H1 (cell line): ENCODE measurements around the gene SPC25. TPM values are rescaled to one million over a fixed set of nuclear protein-coding genes. Genes with fewer than 3 reads are reported as not detected.

Experiments used
- CTCF ChIA-PET: fragments of 300-600 bp; sonication (Branson Sonifier 250); formaldehyde crosslinking; loops from one replicate; lab custom pipeline; 2021; ENCODE audit not compliant: partially characterized antibody; lab: Charles Lee
- POLR2A ChIA-PET: fragments of 300-600 bp; sonication (Branson Sonifier 250); formaldehyde crosslinking; loops from one replicate; lab custom pipeline; 2021; ENCODE audit warnings: inconsistent platforms; ENCODE audit not compliant: partially characterized antibody; lab: Charles Lee
- DNase-seq, 2 experiments: peaks; one replicate each; pipeline versions ENCODE4 v3.0.0 to v3.0.0-alpha.2; 2010 to 2022; ENCODE audit warnings: low spot score in 2 of 2, low read depth in 1 of 2, mixed read lengths in 1 of 2
- FAIRE-seq: peaks from 2 replicates; lab custom pipeline; 2011; peaks lifted over from hg19 to GRCh38; lab: Jason Lieb, UNC
- H2AFZ ChIP-seq: 2 replicates; pipeline ENCODE4 v1.8.1; 2012; ENCODE audit warnings: low read length, inconsistent platforms
- H2AK5ac ChIP-seq: 2 replicates; pipeline ENCODE4 v1.6.1; 2013; ENCODE audit warnings: low read depth, low read length
- H2BK120ac ChIP-seq: replicated peaks from 2 replicates; pipeline ENCODE3; 2013; ENCODE audit warnings: low read depth, low read length, inconsistent platforms
- H2BK12ac ChIP-seq: 2 replicates; pipeline ENCODE4 v1.6.1; 2013; ENCODE audit warnings: low read depth, low read length
- H2BK15ac ChIP-seq: 2 replicates; pipeline ENCODE4 v1.6.1; 2013; ENCODE audit warnings: low read length
- H2BK20ac ChIP-seq: 2 replicates; pipeline ENCODE4 v1.6.1; 2013; ENCODE audit warnings: low read length
- H2BK5ac ChIP-seq: 2 replicates; pipeline ENCODE4 v1.6.1; 2013; ENCODE audit warnings: low read depth, low read length
- H3K14ac ChIP-seq: 2 replicates; pipeline ENCODE4 v1.6.1; 2013; ENCODE audit warnings: inconsistent platforms; ENCODE audit not compliant: insufficient read length
- H3K18ac ChIP-seq: 2 replicates; pipeline ENCODE4 v1.6.1; 2013; ENCODE audit warnings: low read length; ENCODE audit errors: extremely low read depth
- H3K23ac ChIP-seq: 2 replicates; pipeline ENCODE4 v1.6.1; 2013; ENCODE audit warnings: inconsistent platforms; ENCODE audit not compliant: insufficient read length
- H3K23me2 ChIP-seq: 2 replicates; pipeline ENCODE4 v1.6.1; 2013; ENCODE audit warnings: low read depth, low read length
- H3K27ac ChIP-seq: 2 replicates; pipeline ENCODE4 v1.6.1; 2011; ENCODE audit warnings: low read depth, low read length, inconsistent platforms
- H3K27me3 ChIP-seq, 4 experiments: replicated peaks in 1 of 4; 1 replicate in 1 of 4; 2 replicates in 3 of 4; pipeline versions ENCODE4 v1.6.1 to v1.8.1; 2011 to 2013; ENCODE audit warnings: low read length in 3 of 4, mild to moderate bottlenecking in 3 of 4, inconsistent platforms in 2 of 4, mixed read lengths in 2 of 4, moderate library complexity in 1 of 4; ENCODE audit not compliant: control insufficient read depth in 3 of 4, insufficient read depth in 3 of 4; ENCODE audit errors: extremely low read depth in 1 of 4
- H3K36me3 ChIP-seq, 4 experiments: 2 replicates each; pipeline versions ENCODE4 v1.6.1 to v1.8.1; 2011 to 2013; ENCODE audit warnings: mild to moderate bottlenecking in 4 of 4, low read length in 3 of 4, moderate library complexity in 2 of 4, control low read depth in 1 of 4, inconsistent platforms in 1 of 4; ENCODE audit not compliant: insufficient read depth in 4 of 4, control insufficient read depth in 2 of 4
- H3K4ac ChIP-seq: replicated peaks from 2 replicates; pipeline ENCODE3; 2013; ENCODE audit warnings: low read length, low read depth, mixed read lengths, inconsistent platforms; ENCODE audit not compliant: insufficient read length
- H3K4me1 ChIP-seq, 4 experiments: replicated peaks in 1 of 4; 1 replicate in 1 of 4; 2 replicates in 3 of 4; pipeline versions ENCODE4 v1.6.1 to v1.8.1; 2011 to 2013; ENCODE audit warnings: low read length in 3 of 4, inconsistent platforms in 2 of 4, mixed read lengths in 1 of 4; ENCODE audit not compliant: insufficient read depth in 4 of 4, control insufficient read depth in 3 of 4
- H3K4me2 ChIP-seq, 2 experiments: 2 replicates each; pipeline versions ENCODE4 v1.6.1 to v1.8.1; 2011 to 2013; ENCODE audit warnings: low read depth in 2 of 2, low read length in 2 of 2, control low read depth in 1 of 2, inconsistent platforms in 1 of 2, mild to moderate bottlenecking in 1 of 2; ENCODE audit not compliant: insufficient read depth in 1 of 2
- H3K4me3 ChIP-seq, 4 experiments: fragments of 200-600, 300-600 bp in 1 of 4; sonication (generic), shearing (Covaris generic), sonication (Bioruptor Twin) in 1 of 4; 2 replicates each; pipeline versions ENCODE4 v1.5.1 to v1.8.1; 2011 to 2016; ENCODE audit warnings: low read length in 4 of 4, low read depth in 3 of 4, control low read depth in 2 of 4, inconsistent platforms in 2 of 4, mild to moderate bottlenecking in 2 of 4, mixed read lengths in 1 of 4, moderate library complexity in 1 of 4; ENCODE audit not compliant: insufficient read depth in 2 of 4; ENCODE audit errors: extremely low read depth in 1 of 4
- H3K56ac ChIP-seq: replicated peaks from 2 replicates; pipeline ENCODE3; 2013; ENCODE audit warnings: low read depth, mild to moderate bottlenecking, mixed read lengths, low read length, inconsistent platforms; ENCODE audit not compliant: insufficient read length
- H3K79me1 ChIP-seq: 2 replicates; pipeline ENCODE4 v1.6.1; 2013; ENCODE audit warnings: low read depth, low read length, control low read depth
- H3K79me2 ChIP-seq, 2 experiments: 2 replicates each; pipeline versions ENCODE4 v1.6.1 to v1.8.1; 2012 to 2013; ENCODE audit warnings: low read length in 2 of 2, mild to moderate bottlenecking in 2 of 2, inconsistent platforms in 1 of 2; ENCODE audit not compliant: insufficient read depth in 2 of 2, control insufficient read depth in 1 of 2
- H3K9ac ChIP-seq, 4 experiments: replicated peaks in 1 of 4; 1 replicate in 1 of 4; 2 replicates in 3 of 4; pipeline versions ENCODE4 v1.6.1 to v1.8.1; 2011 to 2013; ENCODE audit warnings: low read depth in 3 of 4, low read length in 3 of 4, control low read depth in 2 of 4, mild to moderate bottlenecking in 2 of 4, moderate library complexity in 2 of 4, inconsistent platforms in 1 of 4; ENCODE audit errors: extremely low read depth in 1 of 4
- H3K9me3 ChIP-seq, 2 experiments: 2 replicates each; pipeline versions ENCODE4 v1.6.1 to v1.8.1; 2012 to 2013; ENCODE audit warnings: mild to moderate bottlenecking in 2 of 2, moderate library complexity in 2 of 2, control low read depth in 1 of 2, inconsistent platforms in 1 of 2, low read depth in 1 of 2, low read length in 1 of 2, mixed read lengths in 1 of 2; ENCODE audit not compliant: insufficient read depth in 2 of 2
- H4K20me1 ChIP-seq, 2 experiments: replicated peaks in 1 of 2; 2 replicates each; pipeline versions ENCODE3 to v1.8.1; 2011 to 2013; ENCODE audit warnings: inconsistent platforms in 2 of 2, low read length in 2 of 2, mild to moderate bottlenecking in 1 of 2; ENCODE audit not compliant: insufficient read depth in 2 of 2, control insufficient read depth in 1 of 2
- H4K5ac ChIP-seq: 2 replicates; pipeline ENCODE4 v1.6.1; 2013; ENCODE audit warnings: low read length, low read depth, mixed read lengths, inconsistent platforms; ENCODE audit not compliant: insufficient read length
- H4K8ac ChIP-seq: 2 replicates; pipeline ENCODE4 v1.8.0; 2013; ENCODE audit warnings: mild to moderate bottlenecking, moderate library complexity, low read length, inconsistent platforms; ENCODE audit not compliant: insufficient read depth; ENCODE audit errors: extremely low read depth
- H4K91ac ChIP-seq: replicated peaks from 2 replicates; pipeline ENCODE3; 2013; ENCODE audit warnings: low read length, mixed read lengths, inconsistent platforms; ENCODE audit not compliant: insufficient read length
- CTCF ChIP-seq, 3 experiments: IDR thresholded peaks; 1 replicate in 2 of 3; 2 replicates in 1 of 3; pipeline versions ENCODE4 v1.5.1 to v1.6.1; 2011; ENCODE audit warnings: low read length in 3 of 3, mild to moderate bottlenecking in 3 of 3, inconsistent platforms in 2 of 3, low read depth in 1 of 3, moderate library complexity in 1 of 3; ENCODE audit not compliant: insufficient read depth in 1 of 3; ENCODE audit errors: control extremely low read depth in 1 of 3
- RAD21 ChIP-seq, 2 experiments: IDR thresholded peaks in 1 of 2; conservative IDR thresholded peaks in 1 of 2; 2 replicates each; pipeline ENCODE4 v1.6.1; 2011; ENCODE audit warnings: low read depth in 2 of 2, low read length in 2 of 2, improper control_type of control experiment in 1 of 2, inconsistent platforms in 1 of 2, mild to moderate bottlenecking in 1 of 2, moderate library complexity in 1 of 2
- SP2 ChIP-seq: IDR thresholded peaks from 2 replicates; pipeline ENCODE4 v1.6.1; 2012; ENCODE audit warnings: mild to moderate bottlenecking, low read length, inconsistent platforms
- SRF ChIP-seq: IDR thresholded peaks from 2 replicates; pipeline ENCODE4 v1.6.1; 2011; ENCODE audit warnings: mild to moderate bottlenecking, low read depth, low read length, moderate library complexity
- WGBS, 2 experiments: shearing (Covaris generic) in 1 of 2; methylation state at CpG; one replicate each; pipeline versions ENCODE4 v1.1.6 to v1.1.7; 2013 to 2015; ENCODE audit warnings: low lambda C conversion rate in 2 of 2, mixed read lengths in 2 of 2, inconsistent platforms in 1 of 2, low coverage in 1 of 2, missing lambda C conversion rate in 1 of 2; ENCODE audit not compliant: insufficient replicate concordance in 2 of 2, insufficient coverage in 1 of 2, insufficient read length in 1 of 2; ENCODE audit errors: extremely low coverage in 1 of 2, missing lambda C conversion rate in 1 of 2; 5-methylcytosine and 5-hydroxymethylcytosine counted together
- polyA plus RNA-seq, 7 experiments: library from polyadenylated mRNA; depleted of rRNA in 3 of 7; stranded (reverse) in 5 of 7; unstranded in 2 of 7; fragments of >200 nt in 5 of 7; fragments of 200-250 nt in 2 of 7; gene quantifications; 1 replicate in 5 of 7; 2 replicates in 1 of 7; 4 replicates in 1 of 7; pipeline versions ENCODE4 v1.2.1 to v1.2.3, GENCODE V29; 2011 to 2013; ENCODE audit warnings: missing spikeins in 2 of 7, mixed read lengths in 2 of 7
- total RNA-seq: library from RNA; stranded (reverse); fragmentation: NEBNext Ultra II Directional; extraction: Animal tissue kit (Norgen Biotek cat#: 25700); gene quantifications from 2 replicates; pipeline ENCODE4 v1.2.1, GENCODE V29; 2021

SPC25 gene
- total and polyA plus RNA-seq, 2 of the 8 experiments (the other 6 are each of a cell fraction or from before 2014, with no cell fraction given), result 21.0 to 34.7 TPM

- Histone ChIP-seq H3K4me2 (no peak overlapping the region), H3K79me2 (no peaks in the 10 kb centered on the region), H2BK5ac (no peak overlapping the region), H4K91ac (no peak overlapping the region), H3K4ac (no peak overlapping the region), H3K14ac (no peak overlapping the region), H3K4me1 (no peaks in the 10 kb centered on the region), H3K27me3 (no peaks in the 10 kb centered on the region), H2AK5ac (no peak overlapping the region), H3K27ac (no peak overlapping the region), H2BK120ac (no peak overlapping the region), H3K18ac (no peak overlapping the region), H4K20me1 (no peaks in the 10 kb centered on the region), H2BK12ac (no peak overlapping the region), H4K8ac (no peak overlapping the region), H2BK20ac (no peak overlapping the region), H3K9ac (no peak overlapping the region), H2AFZ (no peak overlapping the region), H3K56ac (no peak overlapping the region), H3K9me3 (peaks cover 2 to 3% of the 10 kb centered on the region in 2 experiments; a peak in 3 of 4 replicates), H3K36me3 (no peaks in the 10 kb centered on the region), H3K23ac (no peak overlapping the region), H2BK15ac (no peak overlapping the region), H3K4me3 (no peak overlapping the region), H4K5ac (no peak overlapping the region), H3K23me2 (no peaks in the 10 kb centered on the region), H3K79me1 (no peaks in the 10 kb centered on the region)
- FAIRE-seq, result peak; percentile 58
- DNase-seq, result no peak
- ChIA-PET CTCF (interaction anchor here (0.6 to 3.0 kb wide), 25 partner anchors 9 to 1342 kb away, joined by 3 to 22 read pairs (median 4); no protein-coding TSS in a partner anchor), POLR2A (no interaction called here)
- 24% methylated on average over 4 of the region's 4 CpGs; no CpG with 5 or more reads in 1 of the 2 experiments for whole genome bisulfite sequencing, 2 experiments
- TF ChIP-seq CTCF (IDR thresholded peaks at IDR 0.05; ENCODE audit: control extremely low read depth in 1 of 3, insufficient read depth in 1 of 3, low read depth in 1 of 3, low read length in 3 of 3) (peak in 2 of 3 experiments; percentile 44 to 56; a peak in 2 of 4 replicates), RAD21 (IDR thresholded peaks at IDR 0.05 in 1 of 2, conservative IDR thresholded peaks at IDR 0.05 in 1 of 2; ENCODE audit: low read depth in 2 of 2, low read length in 2 of 2) (peak; percentile 73 to 78), SRF (no peak), SP2 (no peak)
These were observed 30.4 kb upstream of the SPC25 start for GRCh38 chr2:168920504-168921157.
